ENCODE data around the gene DOK3. TPM values are rescaled to one million over a fixed set of nuclear protein-coding genes. Genes with fewer than 3 reads are reported as not detected.

DOK3 gene
- polyA plus RNA-seq, 1 donor from 2014 or later, result 5.5 TPM

DNA sequence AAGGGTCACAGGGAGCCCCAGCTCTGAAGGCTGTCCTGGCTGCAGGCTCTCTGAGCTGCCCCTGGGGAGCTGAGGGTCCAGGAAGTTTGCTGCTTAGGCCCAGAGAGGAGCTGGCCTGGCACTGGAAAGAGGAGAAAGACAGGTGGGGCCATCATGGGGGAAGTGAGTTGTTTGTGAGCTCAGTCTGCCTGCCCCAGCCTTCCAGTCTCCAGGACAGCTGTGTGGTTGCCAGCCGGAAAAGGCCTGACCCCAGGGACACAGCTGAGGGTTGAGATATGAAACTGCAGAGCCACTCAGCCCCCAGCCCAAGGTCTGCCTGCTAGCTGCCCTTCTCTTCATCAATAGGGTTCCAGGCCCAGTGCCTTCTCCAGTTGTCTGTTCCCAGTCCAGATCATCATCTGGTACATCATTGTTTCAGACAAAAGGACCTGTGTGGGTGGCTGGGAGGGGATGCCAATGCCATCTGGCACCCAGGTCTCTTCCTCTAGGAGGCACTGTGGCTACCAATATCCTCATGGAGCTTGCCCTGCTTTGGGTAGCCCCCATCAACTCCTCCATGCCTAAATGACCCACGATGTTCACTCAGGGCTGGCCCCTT is 11.4 kb upstream of the DOK3 start:
- Histone ChIP-seq H3K36me3 (ENCODE audit: insufficient read depth, low read length) (no peaks in the 10 kb centered on the region), H3K27me3 (ENCODE audit: insufficient read depth, low read depth, low read length) (no peaks in the 10 kb centered on the region), H3K9me3 (ENCODE audit: low read length) (no peaks in the 10 kb centered on the region), H3K9ac (ENCODE audit: low read length) (no peak overlapping the region), H3K4me2 (ENCODE audit: low read length) (no peak overlapping the region), H3F3A (ENCODE audit: insufficient read depth, low read length, poor library complexity, severe bottlenecking) (no peaks in the 10 kb centered on the region), H4K20me1 (ENCODE audit: insufficient read depth) (no peaks in the 10 kb centered on the region), H3K27ac (ENCODE audit: low read length) (no peak overlapping the region), H2AFZ (ENCODE audit: low read depth, low read length) (no peak overlapping the region), H3K9me2 (ENCODE audit: insufficient read depth, low read length) (no peaks in the 10 kb centered on the region), H3K4me3 (ENCODE audit: low read length) (no peak overlapping the region), H3K79me2 (replicated peaks; ENCODE audit: insufficient read depth, low read length) (peaks cover 2% of the 10 kb centered on the region)
- TF ChIP-seq POLR2AphosphoS5 (IDR thresholded peaks at IDR 0.05) (no peak), CTCF (IDR thresholded peaks at IDR 0.05; ENCODE audit: poor library complexity, severe bottlenecking) (no peak), TAF1 (IDR thresholded peaks at IDR 0.05; ENCODE audit: low read depth) (no peak), EP300 (conservative IDR thresholded peaks at IDR 0.05; ENCODE audit: poor library complexity, severe bottlenecking) (no peak), RAD21 (conservative IDR thresholded peaks at IDR 0.05) (no peak)

DNA sequence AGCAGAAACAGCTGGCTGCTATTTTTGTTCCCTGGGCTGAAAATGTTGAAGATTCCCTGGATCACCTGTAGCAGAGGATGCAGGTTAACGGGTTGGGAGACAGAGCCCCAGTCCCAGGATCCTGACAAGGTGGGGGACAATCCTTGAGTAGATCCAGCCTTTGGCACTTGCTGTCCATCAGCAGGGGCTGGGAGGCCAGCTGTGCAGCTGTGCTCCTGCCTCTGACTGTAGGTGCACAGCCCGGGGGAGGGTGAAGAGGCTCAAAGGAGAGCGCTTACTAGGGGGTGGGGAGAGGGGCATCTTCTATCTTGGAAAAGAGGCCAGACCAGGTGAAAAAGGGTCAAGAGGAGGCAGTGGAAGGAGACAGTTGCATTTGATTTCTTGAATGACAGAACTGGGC is 10.6 kb upstream of the DOK3 start:
- H3K27ac ChIP-seq (ENCODE audit: low read length), result no peak overlapping the region

More for the DNA sequence above, 10.6 kb upstream of the DOK3 start:
- H3K9me2 ChIP-seq (ENCODE audit: insufficient read depth, low read length), result no peaks in the 10 kb centered on the region
- no peak overlapping the region for H3K4me2 ChIP-seq (ENCODE audit: low read length)
- H3F3A ChIP-seq (ENCODE audit: insufficient read depth, low read length, poor library complexity, severe bottlenecking), result no peaks in the 10 kb centered on the region
- no peak overlapping the region for H2AFZ ChIP-seq (ENCODE audit: low read depth, low read length)
- H3K4me3 ChIP-seq (ENCODE audit: low read length), result no peak overlapping the region
- no peak for TF ChIP-seq EP300 (conservative IDR thresholded peaks at IDR 0.05; ENCODE audit: poor library complexity, severe bottlenecking)
- TF ChIP-seq, protein P1, sequence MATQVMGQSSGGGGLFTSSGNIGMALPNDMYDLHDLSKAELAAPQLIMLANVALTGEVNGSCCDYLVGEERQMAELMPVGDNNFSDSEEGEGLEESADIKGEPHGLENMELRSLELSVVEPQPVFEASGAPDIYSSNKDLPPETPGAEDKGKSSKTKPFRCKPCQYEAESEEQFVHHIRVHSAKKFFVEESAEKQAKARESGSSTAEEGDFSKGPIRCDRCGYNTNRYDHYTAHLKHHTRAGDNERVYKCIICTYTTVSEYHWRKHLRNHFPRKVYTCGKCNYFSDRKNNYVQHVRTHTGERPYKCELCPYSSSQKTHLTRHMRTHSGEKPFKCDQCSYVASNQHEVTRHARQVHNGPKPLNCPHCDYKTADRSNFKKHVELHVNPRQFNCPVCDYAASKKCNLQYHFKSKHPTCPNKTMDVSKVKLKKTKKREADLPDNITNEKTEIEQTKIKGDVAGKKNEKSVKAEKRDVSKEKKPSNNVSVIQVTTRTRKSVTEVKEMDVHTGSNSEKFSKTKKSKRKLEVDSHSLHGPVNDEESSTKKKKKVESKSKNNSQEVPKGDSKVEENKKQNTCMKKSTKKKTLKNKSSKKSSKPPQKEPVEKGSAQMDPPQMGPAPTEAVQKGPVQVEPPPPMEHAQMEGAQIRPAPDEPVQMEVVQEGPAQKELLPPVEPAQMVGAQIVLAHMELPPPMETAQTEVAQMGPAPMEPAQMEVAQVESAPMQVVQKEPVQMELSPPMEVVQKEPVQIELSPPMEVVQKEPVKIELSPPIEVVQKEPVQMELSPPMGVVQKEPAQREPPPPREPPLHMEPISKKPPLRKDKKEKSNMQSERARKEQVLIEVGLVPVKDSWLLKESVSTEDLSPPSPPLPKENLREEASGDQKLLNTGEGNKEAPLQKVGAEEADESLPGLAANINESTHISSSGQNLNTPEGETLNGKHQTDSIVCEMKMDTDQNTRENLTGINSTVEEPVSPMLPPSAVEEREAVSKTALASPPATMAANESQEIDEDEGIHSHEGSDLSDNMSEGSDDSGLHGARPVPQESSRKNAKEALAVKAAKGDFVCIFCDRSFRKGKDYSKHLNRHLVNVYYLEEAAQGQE (IDR thresholded peaks at IDR 0.05; ENCODE audit: borderline replicate concordance), result no peak
- TF ChIP-seq POLR2AphosphoS5 (IDR thresholded peaks at IDR 0.05), result no peak
- TF ChIP-seq SMC3 (conservative IDR thresholded peaks at IDR 0.05; ENCODE audit: poor library complexity), result no peak
- no peak for TF ChIP-seq TAF1 (IDR thresholded peaks at IDR 0.05; ENCODE audit: low read depth)
- H4K20me1 ChIP-seq (ENCODE audit: insufficient read depth), result no peaks in the 10 kb centered on the region
- H3K36me3 ChIP-seq (ENCODE audit: insufficient read depth, low read length), result no peaks in the 10 kb centered on the region
- H3K9me3 ChIP-seq (ENCODE audit: low read length), result no peaks in the 10 kb centered on the region
- no peaks in the 10 kb centered on the region for H3K27me3 ChIP-seq (ENCODE audit: insufficient read depth, low read depth, low read length)
- H3K79me2 ChIP-seq (replicated peaks; ENCODE audit: insufficient read depth, low read length), result peaks cover 9% of the 10 kb centered on the region
- H3K9ac ChIP-seq (ENCODE audit: low read length), result no peak overlapping the region

Measured in neural cell (in vitro differentiated cells).